B cell (primary cell): ENCODE measurements around the gene UAP1L1. TPM values are rescaled to one million over a fixed set of nuclear protein-coding genes. Genes with fewer than 3 reads are reported as not detected.

Experiments used
- ATAC-seq: fragments of 200-7000 bp; cut with Tn5 transposase; one replicate; pipeline ENCODE4 v1.10.0; 2021; ENCODE audit warnings: low read depth, mild to moderate bottlenecking, moderate number of reproducible peaks, moderate library complexity
- CTCF ChIA-PET: fragments of 350-600 bp; sonication (Branson Sonifier 250); formaldehyde crosslinking; loops from one replicate; lab custom pipeline; 2021; ENCODE audit warnings: antibody characterized with exemption, inconsistent platforms; lab: Charles Lee
- POLR2A ChIA-PET: fragments of 350-600 bp; sonication (Branson Sonifier 250); formaldehyde crosslinking; loops from one replicate; lab custom pipeline; 2021; ENCODE audit warnings: antibody characterized with exemption; lab: Charles Lee
- DNase-seq: peaks from one replicate; pipeline ENCODE4 v3.0.0; 2013
- H2AFZ ChIP-seq: 2 replicates; pipeline ENCODE4 v1.6.1; 2012; ENCODE audit warnings: mild to moderate bottlenecking, low read depth, low read length; ENCODE audit not compliant: insufficient read depth, poor library complexity, severe bottlenecking
- H3K27ac ChIP-seq, 2 donors: 1 replicate in 1 of 2; 2 replicates in 1 of 2; pipeline ENCODE4 v1.5.1; 2012 to 2013; ENCODE audit warnings: low read length in 2 of 2, mild to moderate bottlenecking in 2 of 2, moderate library complexity in 1 of 2
- H3K27me3 ChIP-seq, 4 experiments: fragments of 200-600 bp in 1 of 4; sonication (generic) in 1 of 4; replicated peaks in 1 of 4; 1 replicate in 2 of 4; 2 replicates in 2 of 4; pipeline versions ENCODE4 v1.6.1 to v1.7.0; 2013 to 2016; ENCODE audit warnings: low read length in 3 of 4, mild to moderate bottlenecking in 2 of 4, mixed read lengths in 1 of 4, moderate library complexity in 1 of 4; ENCODE audit not compliant: insufficient read depth in 4 of 4, control insufficient read depth in 3 of 4; ENCODE audit errors: control extremely low read depth in 1 of 4
- H3K36me3 ChIP-seq, 2 experiments: replicated peaks in 1 of 2; 1 replicate in 1 of 2; 2 replicates in 1 of 2; pipeline versions ENCODE4 v1.6.1 to v1.7.1; 2013; ENCODE audit warnings: low read length in 1 of 2; ENCODE audit not compliant: insufficient read depth in 2 of 2, control insufficient read depth in 1 of 2; ENCODE audit errors: control extremely low read depth in 1 of 2, extremely low read depth in 1 of 2
- H3K4me1 ChIP-seq, 2 donors: fragments of 200-600 bp in 1 of 2; sonication (generic) in 1 of 2; 1 replicate in 1 of 2; 2 replicates in 1 of 2; pipeline versions ENCODE4 v1.5.1 to v1.6.1; 2013 to 2017; ENCODE audit warnings: low read length in 2 of 2; ENCODE audit not compliant: control insufficient read depth in 2 of 2, insufficient read depth in 2 of 2
- H3K4me2 ChIP-seq: replicated peaks from 2 replicates; pipeline ENCODE3; 2012; ENCODE audit warnings: mild to moderate bottlenecking, low read depth, low read length; ENCODE audit not compliant: poor library complexity, severe bottlenecking
- H3K4me3 ChIP-seq, 5 experiments: fragments of 200-600 bp in 1 of 5; sonication (generic) in 1 of 5; 1 replicate in 3 of 5; 2 replicates in 2 of 5; pipeline versions ENCODE4 v1.5.1 to v1.7.0; 2011 to 2016; ENCODE audit warnings: low read length in 4 of 5, mild to moderate bottlenecking in 4 of 5, low read depth in 2 of 5, control low read depth in 1 of 5, moderate library complexity in 1 of 5; ENCODE audit not compliant: insufficient read depth in 1 of 5; ENCODE audit errors: control extremely low read depth in 1 of 5, extremely low read depth in 1 of 5
- H3K79me2 ChIP-seq: fragments of 200-600 bp; sonication (generic); one replicate; pipeline ENCODE4 v1.6.0; 2016; ENCODE audit warnings: low read length; ENCODE audit not compliant: control insufficient read depth, insufficient read depth
- H3K9ac ChIP-seq: fragments of 200-600 bp; sonication (generic); 2 replicates; pipeline ENCODE4 v1.6.1; 2017; ENCODE audit warnings: mild to moderate bottlenecking, low read length, moderate library complexity
- H3K9me3 ChIP-seq, 3 donors: one replicate each; pipeline versions ENCODE4 v1.6.1 to v1.7.1; 2013; ENCODE audit warnings: low read length in 2 of 3; ENCODE audit not compliant: control insufficient read depth in 2 of 3, insufficient read depth in 1 of 3; ENCODE audit errors: control extremely low read depth in 1 of 3
- H4K20me1 ChIP-seq: 2 replicates; pipeline ENCODE4 v1.6.0; 2012; ENCODE audit warnings: mild to moderate bottlenecking, low read length; ENCODE audit not compliant: insufficient read depth, control insufficient read depth, poor library complexity, severe bottlenecking
- H3K27ac Mint-ChIP-seq: one replicate; pipeline ENCODE4 v1.8.0; 2021; ENCODE audit warnings: mixed read lengths
- H3K27me3 Mint-ChIP-seq: one replicate; pipeline ENCODE4 v1.8.0; 2021; ENCODE audit warnings: mixed read lengths
- H3K4me1 Mint-ChIP-seq: one replicate; pipeline ENCODE4 v1.8.0; 2021; ENCODE audit warnings: mixed read lengths
- H3K4me3 Mint-ChIP-seq: one replicate; pipeline ENCODE4 v1.8.0; 2021; ENCODE audit warnings: mixed read lengths
- H3K9me3 Mint-ChIP-seq: one replicate; pipeline ENCODE4 v1.8.0; 2022; ENCODE audit warnings: mixed read lengths; ENCODE audit not compliant: insufficient read depth
- EZH2 ChIP-seq: IDR thresholded peaks from 2 replicates; pipeline ENCODE4 v1.6.1; 2012; ENCODE audit warnings: borderline replicate concordance, low read depth, mild to moderate bottlenecking, moderate library complexity, low read length; ENCODE audit not compliant: insufficient read depth, poor library complexity, severe bottlenecking
- WGBS: methylation state at CpG from one replicate; pipeline ENCODE4 v1.1.5; 2013; ENCODE audit warnings: missing lambda C conversion rate; ENCODE audit not compliant: insufficient coverage; 5-methylcytosine and 5-hydroxymethylcytosine counted together
- intact Hi-C: fragments of 100-400 bp; cut with micrococcal nuclease; formaldehyde crosslinking; loops from one replicate; pipeline ENCODE4 v1.10.0; 2022
- polyA plus RNA-seq: library from polyadenylated mRNA; depleted of rRNA; stranded (reverse); fragments of >200 nt; gene quantifications from 2 replicates; pipeline ENCODE4 v1.2.3, GENCODE V29; 2012
- total RNA-seq, 2 donors: library from RNA; stranded (reverse); fragments of 120-200 nt in 1 of 2; gene quantifications; 1 replicate in 1 of 2; 2 replicates in 1 of 2; pipeline versions ENCODE4 v1.2.3 to v1.2.4, GENCODE V29; 2013 to 2022
- TF ChIP-seq, protein P1 (sequence below): fragments of 200-600 bp; IDR thresholded peaks from one replicate; pipeline ENCODE4 v1.8.0; 2022; ENCODE audit warnings: antibody characterized with exemption, mild to moderate bottlenecking

Gene UAP1L1
- total and polyA plus RNA-seq, 2 donors (not counting 1 experiment from before 2014, with no cell fraction given), result 29.1 to 47.6 TPM

- Histone ChIP-seq H2AFZ (no peak overlapping the region), H3K36me3 (no peaks in the 10 kb centered on the region), H4K20me1 (no peaks in the 10 kb centered on the region), H3K79me2 (no peaks in the 10 kb centered on the region), H3K27me3 (peaks cover 0 to 25% (median 10%) of the 10 kb centered on the region in 4 experiments), H3K4me3 (no peak overlapping the region), H3K9ac (no peak overlapping the region), H3K4me2 (no peak overlapping the region), H3K4me1 (peaks cover 15 to 17% of the 10 kb centered on the region in 2 donors), H3K9me3 (peaks cover 0 to 15% (median 0%) of the 10 kb centered on the region in 3 donors), H3K27ac (no peak overlapping the region)
- no peak overlapping the region for H3K27ac Mint-ChIP-seq
- no peaks in the 10 kb centered on the region for H3K9me3 Mint-ChIP-seq
- 94% methylated on average over 4 of the region's 9 CpGs for WGBS
- DNase-seq (no peak), ATAC-seq (no peak)
- intact Hi-C loops, result no loop called here
- POLR2A ChIA-PET, result interaction anchor here (0.6 kb wide), 1 partner anchor 229 kb away, joined by 11 read pairs; no protein-coding TSS in a partner anchor
- TF ChIP-seq EZH2, result no peak
- TF ChIP-seq, protein P1, sequence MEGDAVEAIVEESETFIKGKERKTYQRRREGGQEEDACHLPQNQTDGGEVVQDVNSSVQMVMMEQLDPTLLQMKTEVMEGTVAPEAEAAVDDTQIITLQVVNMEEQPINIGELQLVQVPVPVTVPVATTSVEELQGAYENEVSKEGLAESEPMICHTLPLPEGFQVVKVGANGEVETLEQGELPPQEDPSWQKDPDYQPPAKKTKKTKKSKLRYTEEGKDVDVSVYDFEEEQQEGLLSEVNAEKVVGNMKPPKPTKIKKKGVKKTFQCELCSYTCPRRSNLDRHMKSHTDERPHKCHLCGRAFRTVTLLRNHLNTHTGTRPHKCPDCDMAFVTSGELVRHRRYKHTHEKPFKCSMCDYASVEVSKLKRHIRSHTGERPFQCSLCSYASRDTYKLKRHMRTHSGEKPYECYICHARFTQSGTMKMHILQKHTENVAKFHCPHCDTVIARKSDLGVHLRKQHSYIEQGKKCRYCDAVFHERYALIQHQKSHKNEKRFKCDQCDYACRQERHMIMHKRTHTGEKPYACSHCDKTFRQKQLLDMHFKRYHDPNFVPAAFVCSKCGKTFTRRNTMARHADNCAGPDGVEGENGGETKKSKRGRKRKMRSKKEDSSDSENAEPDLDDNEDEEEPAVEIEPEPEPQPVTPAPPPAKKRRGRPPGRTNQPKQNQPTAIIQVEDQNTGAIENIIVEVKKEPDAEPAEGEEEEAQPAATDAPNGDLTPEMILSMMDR, result no peak
- CTCF ChIA-PET, result interaction anchor here (1.3 kb wide), 1 partner anchor 10 kb away, joined by 5 read pairs; no protein-coding TSS in a partner anchor
- peaks cover 12% of the 10 kb centered on the region for H3K4me1 Mint-ChIP-seq
- no peak overlapping the region for H3K4me3 Mint-ChIP-seq
- peaks cover 5% of the 10 kb centered on the region for H3K27me3 Mint-ChIP-seq
Observed at GRCh38 chr9:137038916-137039315, 38.4 kb upstream of the UAP1L1 start.

GRCh38 chr9:137039611-137040366 is 37.5 kb upstream of the UAP1L1 start:
- Histone ChIP-seq H3K79me2 (no peaks in the 10 kb centered on the region), H3K9me3 (peaks cover 0 to 21% (median 0%) of the 10 kb centered on the region in 3 donors), H4K20me1 (no peaks in the 10 kb centered on the region), H3K27me3 (peaks cover 0 to 33% (median 16%) of the 10 kb centered on the region in 4 experiments), H3K4me2 (no peak overlapping the region), H3K4me3 (no peak overlapping the region), H3K36me3 (no peaks in the 10 kb centered on the region), H3K4me1 (peaks cover 15 to 19% of the 10 kb centered on the region in 2 donors), H3K9ac (no peak overlapping the region), H3K27ac (no peak overlapping the region), H2AFZ (no peak overlapping the region)
- Mint-ChIP-seq H3K4me1 (peaks cover 8% of the 10 kb centered on the region), H3K4me3 (no peak overlapping the region), H3K9me3 (no peaks in the 10 kb centered on the region), H3K27me3 (peaks cover 6% of the 10 kb centered on the region), H3K27ac (no peak overlapping the region)
- ChIA-PET POLR2A (interaction anchor here (0.6 kb wide), 1 partner anchor 228 kb away, joined by 11 read pairs; no protein-coding TSS in a partner anchor), CTCF (interaction anchor here (1.3 kb wide), 1 partner anchor 11 kb away, joined by 5 read pairs; no protein-coding TSS in a partner anchor)
- DNase-seq (no peak), ATAC-seq (no peak)
- 90% methylated on average over 25 of the region's 32 CpGs for WGBS
- intact Hi-C loops, result no loop called here
- TF ChIP-seq EZH2, result no peak
- TF ChIP-seq, protein P1, result no peak
